GM12865 (cell line): ENCODE results near the gene PLCD4.

Experiments
- DNase-seq: peaks from one replicate; pipeline ENCODE4 v3.0.0; 2010; ENCODE audit warnings: low read depth
- H3K4me3 ChIP-seq: 2 replicates; pipeline ENCODE4 v1.5.1; 2011; ENCODE audit warnings: mild to moderate bottlenecking, low read depth, low read length, control low read depth
- CTCF ChIP-seq: IDR thresholded peaks from 2 replicates; pipeline ENCODE4 v1.5.1; 2011; ENCODE audit warnings: low read length, control low read depth, low read depth, inconsistent platforms; ENCODE audit not compliant: insufficient read depth; ENCODE audit errors: missing control alignments

Gene PLCD4

DNA sequence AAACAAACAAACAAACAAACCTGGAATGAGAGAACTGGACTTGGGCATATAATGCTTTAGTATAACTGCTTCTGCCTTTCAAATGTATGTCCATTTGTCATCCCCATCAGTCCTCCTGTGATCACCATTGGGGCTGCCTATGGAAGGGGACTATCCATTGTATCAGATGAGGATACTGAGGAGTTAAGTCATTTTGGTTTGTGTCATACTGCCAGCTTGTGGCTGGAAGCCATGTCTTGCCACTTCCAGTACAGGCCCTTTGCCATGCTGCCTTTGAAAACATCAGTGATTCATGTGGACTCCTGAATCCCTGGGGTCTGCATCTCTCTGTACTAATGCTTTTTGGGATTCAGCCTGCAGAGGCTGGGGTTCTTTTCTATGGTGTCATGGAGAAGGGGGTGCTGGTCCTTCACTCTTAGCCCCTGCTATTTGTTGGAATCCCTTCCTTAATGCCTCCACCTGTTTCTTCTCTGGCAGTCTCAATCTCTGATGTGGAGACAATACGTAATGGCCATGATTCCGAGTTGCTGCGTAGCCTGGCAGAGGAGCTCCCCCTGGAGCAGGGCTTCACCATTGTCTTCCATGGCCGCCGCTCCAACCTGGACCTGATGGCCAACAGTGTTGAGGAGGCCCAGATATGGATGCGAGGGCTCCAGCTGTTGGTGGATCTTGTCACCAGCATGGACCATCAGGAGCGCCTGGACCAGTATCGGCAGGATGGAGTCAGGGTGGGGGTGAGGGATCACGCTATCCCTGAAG lies 10.6 kb downstream of the PLCD4 start:
- no peak overlapping the region for H3K4me3 ChIP-seq
- TF ChIP-seq CTCF, result no peak
- no peak for DNase-seq

- no peak for DNase-seq
- no peak overlapping the region for H3K4me3 ChIP-seq
- TF ChIP-seq CTCF, result no peak
Observed at GRCh38 chr2:218621007-218621406, 13.3 kb downstream of the PLCD4 start.

DNA sequence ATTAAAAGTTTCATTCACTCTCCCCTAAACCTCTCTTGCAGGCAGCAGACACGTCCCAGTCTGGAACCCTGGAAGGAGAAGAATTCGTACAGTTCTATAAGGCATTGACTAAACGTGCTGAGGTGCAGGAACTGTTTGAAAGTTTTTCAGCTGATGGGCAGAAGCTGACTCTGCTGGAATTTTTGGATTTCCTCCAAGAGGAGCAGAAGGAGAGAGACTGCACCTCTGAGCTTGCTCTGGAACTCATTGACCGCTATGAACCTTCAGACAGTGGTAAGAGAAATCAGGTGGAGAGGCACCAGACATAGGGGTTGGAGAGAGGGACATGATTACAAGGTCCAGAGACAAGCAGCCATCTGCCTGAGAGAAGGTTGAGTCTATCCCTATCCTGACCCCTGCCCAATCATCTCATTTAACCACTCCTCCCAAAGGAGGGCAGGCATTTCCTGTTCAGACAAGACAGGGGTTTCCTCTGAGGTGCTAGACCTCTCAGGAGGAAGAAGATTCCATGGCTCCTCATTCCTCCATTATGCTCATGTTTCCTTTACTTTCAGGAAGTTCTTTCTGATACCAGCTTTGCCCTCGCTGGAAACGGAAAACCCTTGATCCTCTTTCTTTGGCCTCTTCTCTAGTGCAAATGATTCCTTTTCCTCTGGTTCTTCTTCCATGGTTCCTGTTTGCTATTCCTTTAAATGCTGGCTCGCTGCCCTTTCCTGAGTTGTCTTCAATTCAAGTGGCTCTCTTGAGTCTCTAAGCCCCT lies 15.1 kb downstream of the PLCD4 start:
- TF ChIP-seq CTCF, result no peak
- no peak overlapping the region for H3K4me3 ChIP-seq
- DNase-seq, result no peak

DNA sequence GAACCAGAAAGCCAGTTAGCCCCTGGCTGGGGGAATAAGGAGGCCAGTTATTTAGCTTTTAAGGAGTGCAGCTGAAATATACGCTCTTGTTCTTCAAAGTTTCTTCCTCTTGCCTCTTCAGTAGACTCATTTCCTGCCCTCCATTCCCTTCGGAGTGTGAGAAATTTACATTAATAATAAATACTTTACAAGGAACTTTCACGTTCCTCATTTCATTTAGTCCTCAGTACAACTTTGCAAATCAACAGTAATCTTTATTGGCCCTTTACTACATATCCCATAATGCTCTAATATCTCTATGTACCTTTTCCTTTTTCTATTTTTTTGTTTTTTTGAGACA lies 15.6 kb downstream of the PLCD4 start:
- no peak overlapping the region for H3K4me3 ChIP-seq
- DNase-seq, result no peak
- no peak for TF ChIP-seq CTCF

DNA sequence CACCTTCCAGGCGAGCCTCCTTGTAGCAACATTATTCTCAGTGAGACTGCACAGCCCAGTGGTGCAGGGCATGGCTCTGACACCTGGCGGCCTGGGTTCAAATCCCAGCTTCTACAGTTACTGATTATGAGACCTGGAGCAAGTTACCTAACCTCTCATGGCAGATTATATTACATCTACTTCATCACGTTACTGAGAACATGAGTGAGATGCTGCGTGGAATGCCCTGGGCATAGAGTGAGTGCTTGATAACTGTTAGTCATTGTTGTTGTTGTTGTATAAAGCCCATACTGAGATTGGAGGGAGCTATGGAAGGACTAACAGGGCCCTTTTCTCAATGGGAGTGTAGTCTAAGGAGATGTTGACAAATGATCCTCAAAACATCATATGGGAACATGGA lies 18.7 kb downstream of the PLCD4 start:
- no peak overlapping the region for H3K4me3 ChIP-seq
- no peak for TF ChIP-seq CTCF
- no peak for DNase-seq

DNA sequence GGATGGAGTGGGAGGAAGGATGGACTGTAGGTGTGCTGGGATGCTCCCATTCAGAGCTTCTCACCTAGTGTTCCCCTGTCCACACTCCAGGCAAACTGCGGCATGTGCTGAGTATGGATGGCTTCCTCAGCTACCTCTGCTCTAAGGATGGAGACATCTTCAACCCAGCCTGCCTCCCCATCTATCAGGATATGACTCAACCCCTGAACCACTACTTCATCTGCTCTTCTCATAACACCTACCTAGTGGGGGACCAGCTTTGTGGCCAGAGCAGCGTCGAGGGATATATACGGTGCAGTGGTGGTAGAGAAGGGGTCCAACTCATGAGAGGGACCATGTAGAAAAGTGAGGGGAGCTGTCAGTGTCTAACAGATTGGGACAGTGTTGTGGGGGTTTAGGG lies 20.2 kb downstream of the PLCD4 start:
- H3K4me3 ChIP-seq, result no peak overlapping the region
- no peak for DNase-seq
- no peak for TF ChIP-seq CTCF

GRCh38 chr2:218631837-218632236 lies 24.1 kb downstream of the PLCD4 start:
- H3K4me3 ChIP-seq, result no peak overlapping the region
- no peak for DNase-seq
- no peak for TF ChIP-seq CTCF
